NCI-H748 (cell line): Measurements from ENCODE around the gene WWOX.
A peak's percentile ranks its signal among the peaks of the same experiment; 100 is the strongest.

Experiments
- DNase-seq: peaks from one replicate; lab custom pipeline; 2025; ENCODE audit not compliant: unreplicated experiment; lab: John Stamatoyannopoulos, UW

The WWOX gene

GRCh38 chr16:78258375-78259065 lies 159.1 kb downstream of the WWOX start:
- no peak for DNase-seq

DNA sequence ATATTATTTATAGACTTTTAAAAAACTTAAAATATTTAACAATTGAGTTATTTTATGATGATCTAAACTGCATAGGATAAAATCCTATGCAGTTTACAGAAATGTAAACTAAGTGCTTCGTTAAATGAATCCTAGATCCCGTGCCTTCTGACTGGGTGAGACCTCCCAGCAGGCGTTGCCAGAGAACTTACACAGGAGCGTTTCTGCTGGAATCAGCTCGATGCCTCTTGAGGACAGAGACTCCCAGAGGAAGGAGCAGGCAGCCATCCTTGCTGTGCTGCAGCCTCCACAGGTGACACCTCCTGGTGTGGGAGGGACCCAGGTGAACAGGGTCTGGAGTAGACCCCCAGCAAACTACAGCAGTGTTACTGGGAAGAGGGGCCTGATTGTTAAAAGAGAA lies 160.4 kb downstream of the WWOX start:
- DNase-seq: no peak

- no peak for DNase-seq
Measured at GRCh38 chr16:78264642-78265041, 165.2 kb downstream of the WWOX start.

- DNase-seq: no peak
Measured at GRCh38 chr16:78269256-78269655, 169.8 kb downstream of the WWOX start.

DNA sequence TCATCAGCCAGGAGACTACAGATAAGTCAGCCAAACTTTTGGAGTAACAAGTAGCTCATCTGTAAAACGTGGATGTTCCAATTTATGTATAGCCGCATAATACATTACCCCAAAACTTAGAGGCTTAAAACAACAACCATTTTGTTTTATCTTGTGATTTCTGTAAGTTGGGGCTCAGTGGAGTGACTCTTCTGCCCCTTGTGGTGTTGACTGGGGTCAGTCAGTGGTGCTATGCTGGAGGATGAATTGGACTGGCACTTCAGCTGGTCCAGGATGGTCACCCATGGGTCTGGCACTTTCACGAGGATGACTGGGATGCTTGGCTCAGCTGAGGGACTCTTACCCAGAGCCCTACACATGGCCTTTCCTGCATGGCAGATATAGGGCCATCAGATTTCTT lies 172.5 kb downstream of the WWOX start:
- DNase-seq: no peak

DNA sequence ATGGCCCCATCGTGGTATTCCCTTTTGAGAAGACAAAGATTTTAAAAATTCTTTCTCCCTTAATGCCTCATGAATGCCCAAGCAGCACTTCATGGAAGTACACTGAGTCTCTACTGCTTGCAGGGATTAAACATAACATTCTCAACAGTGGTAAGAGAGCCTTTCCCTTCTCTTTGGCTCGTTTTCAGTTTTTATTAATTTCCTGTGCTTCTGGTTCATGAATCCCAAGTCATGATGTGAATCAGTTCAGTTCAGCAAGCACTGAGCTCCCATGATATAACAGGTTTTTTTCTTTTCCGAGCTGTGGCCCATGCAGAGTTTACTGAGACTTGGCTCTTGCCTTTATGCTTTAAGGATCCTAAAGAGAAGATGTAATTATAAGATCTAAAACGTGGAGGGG lies 175.3 kb downstream of the WWOX start:
- DNase-seq: no peak

DNA sequence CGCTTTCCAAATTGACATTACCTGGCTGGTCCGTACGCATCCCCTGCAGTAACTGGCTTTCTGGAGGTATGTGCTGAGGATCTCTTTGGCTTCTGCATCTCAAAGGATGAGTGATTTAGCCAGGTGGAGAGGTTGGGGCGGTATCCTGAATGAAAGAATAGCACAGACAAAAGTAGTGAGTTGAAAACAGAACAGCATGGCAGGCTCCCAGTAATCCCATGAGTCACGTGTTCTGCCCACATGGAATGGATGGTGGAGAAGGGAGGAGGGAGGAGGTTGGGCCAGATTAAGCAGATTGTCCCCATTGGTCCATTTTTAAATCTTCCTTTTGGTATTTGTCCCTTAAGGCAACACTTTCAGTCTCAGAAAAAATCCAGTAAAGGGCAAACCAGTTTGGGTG lies 176.0 kb downstream of the WWOX start:
- DNase-seq: no peak

- DNase-seq: no peak
Measured at GRCh38 chr16:78277321-78278055, 178.0 kb downstream of the WWOX start.

DNA sequence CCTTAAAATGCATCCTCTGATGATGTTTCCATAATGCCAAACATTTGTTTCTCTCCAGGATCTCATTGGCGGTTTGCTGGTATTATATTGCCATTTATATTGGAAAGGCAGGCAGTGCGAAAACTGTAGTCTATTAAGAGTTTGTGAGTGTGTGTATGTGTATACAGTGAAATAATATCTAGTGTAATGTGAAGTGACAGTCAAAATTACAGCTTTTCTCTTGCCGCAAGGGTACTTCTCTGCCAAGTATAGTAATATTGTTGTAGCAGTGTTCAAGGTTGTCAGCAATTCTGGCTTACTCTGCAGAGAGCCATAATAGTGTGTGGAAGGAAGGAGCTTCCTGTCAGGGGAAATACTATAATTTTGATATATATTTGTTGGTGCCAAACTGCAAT lies 178.6 kb downstream of the WWOX start:
- no peak for DNase-seq

DNA sequence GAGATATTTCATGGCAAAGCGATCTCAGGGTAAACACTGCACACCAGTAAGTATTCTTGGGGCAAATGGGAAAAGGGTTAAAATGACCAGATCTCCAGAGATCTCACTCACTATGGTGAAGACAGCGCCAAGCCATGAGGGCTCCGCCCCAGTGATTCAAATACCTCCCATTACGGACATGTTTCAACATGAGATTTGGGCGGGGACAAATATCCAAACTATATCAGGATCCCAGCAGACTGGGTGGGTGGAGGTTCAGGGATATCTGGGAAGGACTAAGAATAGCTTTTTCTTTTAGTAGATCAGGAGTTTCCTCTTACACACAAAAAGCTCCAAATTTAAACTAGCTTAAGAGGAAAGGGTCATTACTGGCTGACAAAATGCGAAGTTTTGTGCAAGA lies 181.7 kb downstream of the WWOX start:
- DNase-seq: no peak

DNA sequence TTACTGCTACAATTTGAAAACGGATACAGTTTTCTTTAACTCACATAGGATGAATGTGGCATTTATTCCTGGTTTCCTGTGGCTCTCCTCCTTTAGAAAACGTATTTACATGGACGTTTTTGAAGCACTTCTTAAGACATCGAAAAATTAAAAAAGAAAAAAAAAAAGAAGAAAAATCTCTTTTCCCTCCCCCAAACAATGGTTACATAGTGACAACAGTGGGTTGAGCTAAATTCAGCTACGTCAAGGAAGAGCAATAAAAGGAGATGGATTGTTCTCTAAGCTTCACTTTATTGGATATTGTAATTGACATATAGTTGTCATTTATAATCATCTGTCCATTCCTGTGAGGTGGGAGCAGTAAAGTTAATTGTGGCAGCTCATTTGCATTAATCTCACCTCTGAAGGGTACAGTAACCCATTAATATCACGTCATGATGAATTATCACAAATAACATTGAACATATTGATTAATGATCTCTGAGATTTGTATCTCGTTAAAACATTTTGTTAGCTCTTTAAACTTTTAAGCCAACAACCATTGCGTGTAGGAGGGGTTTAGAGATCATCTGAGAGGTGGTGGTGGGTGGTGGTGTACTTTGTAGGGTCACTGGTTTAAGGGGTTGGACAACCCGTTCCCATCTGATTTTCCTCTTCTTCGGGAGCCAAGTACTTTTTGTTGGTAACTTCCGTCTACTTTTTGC lies 184.2 kb downstream of the WWOX start:
- no peak for DNase-seq

DNA sequence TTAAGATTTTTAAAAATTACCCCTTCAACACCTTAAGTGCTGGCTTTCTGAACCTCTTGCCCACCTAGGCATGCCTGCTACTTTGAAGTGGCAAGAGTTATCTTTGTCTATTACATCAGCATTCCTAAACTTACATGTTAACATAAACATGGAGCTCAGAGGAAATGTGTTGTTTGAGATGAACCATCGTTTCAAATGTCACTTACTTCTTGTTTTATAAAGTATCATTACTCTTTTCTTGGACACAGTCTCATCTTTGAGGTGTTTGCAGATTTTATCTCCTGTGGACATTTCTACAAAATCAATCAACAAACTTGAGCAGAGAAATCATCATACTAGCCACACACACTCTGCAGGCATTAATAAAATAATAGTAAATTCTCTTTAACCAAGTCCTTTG lies 184.9 kb downstream of the WWOX start:
- no peak for DNase-seq

GRCh38 chr16:78284957-78285434 lies 185.5 kb downstream of the WWOX start:
- no peak for DNase-seq

- no peak for DNase-seq
Measured at GRCh38 chr16:78285437-78285922, 186.0 kb downstream of the WWOX start.

- DNase-seq: no peak
Measured at GRCh38 chr16:78286065-78286464, 186.6 kb downstream of the WWOX start.

GRCh38 chr16:78288888-78289287 lies 189.4 kb downstream of the WWOX start:
- DNase-seq: no peak

- no peak for DNase-seq
Measured at GRCh38 chr16:78289373-78289772, 189.9 kb downstream of the WWOX start.

DNA sequence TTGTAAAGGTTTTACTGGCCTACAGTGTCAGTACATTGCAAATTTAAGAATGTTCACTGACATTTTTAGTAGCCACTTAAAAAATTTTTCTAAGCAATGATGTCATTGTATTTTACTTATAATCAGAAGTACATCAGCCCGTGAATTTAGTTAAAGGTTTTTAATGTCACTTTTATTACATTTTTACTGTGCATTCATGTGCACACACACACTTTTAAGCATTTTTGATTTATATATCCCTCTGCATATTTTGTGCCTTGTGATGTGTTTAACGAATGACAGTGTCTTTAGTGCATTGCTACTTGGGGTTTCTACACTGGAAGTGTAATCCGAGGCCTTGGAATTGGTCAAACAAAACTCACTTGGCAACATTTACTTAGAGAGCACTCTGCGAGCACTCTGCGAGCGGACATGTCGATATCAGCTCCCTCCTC lies 190.4 kb downstream of the WWOX start:
- no peak for DNase-seq

DNA sequence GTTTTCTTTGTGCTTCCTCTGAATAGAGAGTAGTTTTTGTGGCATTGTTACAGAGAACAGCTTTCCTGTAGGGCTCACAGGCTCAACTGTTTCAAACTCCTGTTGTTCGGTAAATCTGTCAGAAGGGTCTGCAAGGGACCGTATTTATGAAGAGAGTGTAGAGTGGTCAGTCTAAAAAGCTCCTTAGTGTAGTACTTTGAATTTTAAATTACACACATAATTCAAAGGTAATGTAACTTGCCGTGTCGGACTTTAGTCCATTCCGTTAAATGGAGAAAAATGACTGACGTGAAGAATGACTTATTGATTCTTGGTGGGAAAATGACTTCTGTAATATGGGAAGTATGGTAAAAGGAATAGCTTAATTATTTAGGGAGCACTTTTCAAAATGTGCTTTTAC lies 190.9 kb downstream of the WWOX start:
- DNase-seq: no peak

- DNase-seq: peak; percentile 6
Measured at GRCh38 chr16:78290872-78291591, 191.6 kb downstream of the WWOX start.

- DNase-seq: no peak
Measured at GRCh38 chr16:78291604-78292003, 192.2 kb downstream of the WWOX start.
